Right lobe of liver (tissue), 6 donors: ENCODE measurements around the gene C17orf58. TPM values are rescaled to one million over a fixed set of nuclear protein-coding genes. Genes with fewer than 3 reads are reported as not detected.

Experiments
- ATAC-seq, 4 donors: fragments of 200-7000 bp; cut with Tn5 transposase; one replicate each; pipeline ENCODE4 v1.9.1; 2020; ENCODE audit warnings: mild to moderate bottlenecking in 4 of 4, moderate library complexity in 4 of 4
- DNase-seq, 3 donors: peaks; one replicate each; pipeline ENCODE4 v3.0.0-alpha.2; 2020
- H3K27ac ChIP-seq, 3 donors: fragments of 200-600 bp; one replicate each; pipeline ENCODE4 v1.8.0; 2022
- H3K27me3 ChIP-seq, 2 donors: fragments of 200-600 bp; one replicate each; pipeline ENCODE4 v1.8.0; 2022
- H3K36me3 ChIP-seq, 4 donors: fragments of 200-600 bp; sonication (generic) in 1 of 4; one replicate each; pipeline versions ENCODE4 v1.5.1 to v1.8.0; 2017 to 2022; ENCODE audit warnings: control low read depth in 1 of 4
- H3K4me1 ChIP-seq, 4 donors: fragments of 200-600 bp; sonication (generic) in 1 of 4; one replicate each; pipeline versions ENCODE4 v1.5.1 to v1.8.0; 2017 to 2022; ENCODE audit warnings: control low read depth in 1 of 4
- H3K4me3 ChIP-seq, 3 donors: fragments of 200-600 bp; one replicate each; pipeline ENCODE4 v1.8.0; 2022
- H3K9me3 ChIP-seq, 4 donors: fragments of 200-600 bp; sonication (generic) in 1 of 4; one replicate each; pipeline versions ENCODE4 v1.5.1 to v1.8.0; 2017 to 2022; ENCODE audit warnings: control low read depth in 1 of 4
- CTCF ChIP-seq, 4 donors: fragments of 200-600 bp in 3 of 4; fragments of 450-650 bp in 1 of 4; IDR thresholded peaks; one replicate each; pipeline versions ENCODE4 v1.5.1 to v1.8.0; 2016 to 2022; ENCODE audit warnings: antibody characterized with exemption in 4 of 4, mild to moderate bottlenecking in 2 of 4
- POLR2A ChIP-seq: fragments of 450-650 bp; IDR thresholded peaks from one replicate; pipeline ENCODE4 v1.6.1; 2017; ENCODE audit warnings: antibody characterized with exemption, mild to moderate bottlenecking
- WGBS: methylation state at CpG from one replicate; pipeline ENCODE4 v1.1.6; 2018; ENCODE audit warnings: low coverage, low lambda C conversion rate; ENCODE audit not compliant: insufficient coverage; ENCODE audit errors: missing lambda C conversion rate; 5-methylcytosine and 5-hydroxymethylcytosine counted together
- intact Hi-C, 2 donors: fragments of 100-400 bp; cut with DNase I; formaldehyde crosslinking; loops; one replicate each; pipeline versions ENCODE4 v1.11.2 to v1.14.1; 2022
- total RNA-seq, 6 experiments: library from RNA; depleted of rRNA in 2 of 6; stranded (reverse); fragments of >200 nt in 2 of 6; fragmentation: NEBNext Ultra II Directional in 3 of 6; extraction: Animal tissue kit (Norgen Biotek cat#: 25700) in 3 of 6; gene quantifications; one replicate each; pipeline versions ENCODE4 v1.1.0 to v1.2.4, GENCODE V29; 2016 to 2023
- donor health status: DM: no; HTN: yes; CAD: no.
- donor health status: DM: no; HTN: no; CAD: no.
- donor health status: DM: no; HTN: no; CAD: no.
- donor health status: DM: no; HTN: yes; CAD: no.
- donor health status: DM: no; HTN: yes; CAD: no.

The C17orf58 gene
- total RNA-seq, 6 experiments from 2014 or later = 7.2 to 12.4 (median 8.3) TPM

- DNase-seq = no peak
- 71% methylated on average over 7 of the region's 11 CpGs for WGBS
- no peaks in the 10 kb centered on the region for H3K36me3 ChIP-seq
- no peak overlapping the region for H3K4me3 ChIP-seq
- no peak overlapping the region for H3K27ac ChIP-seq
- intact Hi-C loops = no loop called here
- TF ChIP-seq POLR2A (no peak), CTCF (IDR thresholded peaks at IDR 0.05) (no peak)
- H3K27me3 ChIP-seq = no peaks in the 10 kb centered on the region
- H3K9me3 ChIP-seq = no peaks in the 10 kb centered on the region
- H3K4me1 ChIP-seq = peaks cover 0 to 2% (median 0%) of the 10 kb centered on the region in 4 donors
- no peak for ATAC-seq
Observed at GRCh38 chr17:68015081-68015723, 18.9 kb upstream of the C17orf58 start.

GRCh38 chr17:68013385-68013784 is 17.1 kb upstream of the C17orf58 start:
- Histone ChIP-seq H3K9me3 (no peaks in the 10 kb centered on the region), H3K4me3 (no peak overlapping the region), H3K36me3 (no peaks in the 10 kb centered on the region), H3K4me1 (no peaks in the 10 kb centered on the region), H3K27me3 (no peaks in the 10 kb centered on the region), H3K27ac (no peak overlapping the region)
- no peak for DNase-seq
- TF ChIP-seq POLR2A = no peak
- TF ChIP-seq CTCF (IDR thresholded peaks at IDR 0.05) = no peak
- ATAC-seq = no peak
- intact Hi-C loops = no loop called here

- Histone ChIP-seq H3K27ac (no peak overlapping the region), H3K27me3 (no peaks in the 10 kb centered on the region), H3K4me1 (no peaks in the 10 kb centered on the region), H3K36me3 (no peaks in the 10 kb centered on the region), H3K9me3 (no peaks in the 10 kb centered on the region), H3K4me3 (no peak overlapping the region)
- 52% methylated on average over 12 of the region's 20 CpGs for WGBS
- intact Hi-C loops = no loop called here
- peak; percentile 91 to 93 (median 92) for ATAC-seq
- peak; percentile 57 to 77 (median 72) for TF ChIP-seq CTCF (IDR thresholded peaks at IDR 0.05)
- TF ChIP-seq POLR2A = no peak
- peak; percentile 59 to 69 (median 66) for DNase-seq
Observed at GRCh38 chr17:68011199-68011665, 15.0 kb upstream of the C17orf58 start.

GRCh38 chr17:68006797-68007196 is 10.5 kb upstream of the C17orf58 start:
- ATAC-seq (no peak), DNase-seq (no peak)
- no peak for TF ChIP-seq POLR2A
- no peak for TF ChIP-seq CTCF (IDR thresholded peaks at IDR 0.05)
- intact Hi-C loops = no loop called here
- H3K27me3 ChIP-seq = no peaks in the 10 kb centered on the region
- WGBS = 33% methylated on average over 4 of the region's 6 CpGs
- H3K9me3 ChIP-seq = no peaks in the 10 kb centered on the region
- H3K36me3 ChIP-seq = no peaks in the 10 kb centered on the region
- no peak overlapping the region for H3K4me3 ChIP-seq
- H3K27ac ChIP-seq = no peak overlapping the region
- H3K4me1 ChIP-seq = no peaks in the 10 kb centered on the region
